Stimulated activated CD8-positive, alpha-beta memory T cell treated with anti-CD3 and anti-CD28 coated beads, Interleukin-4, amount 100 ng/mL, for 24 hours (primary cell): ENCODE measurements around the gene SYNE2.

Experiments
- DNase-seq: peaks from one replicate; pipeline ENCODE4 v3.0.0-alpha.2; 2020; ENCODE audit warnings: low read depth

The SYNE2 gene

DNA sequence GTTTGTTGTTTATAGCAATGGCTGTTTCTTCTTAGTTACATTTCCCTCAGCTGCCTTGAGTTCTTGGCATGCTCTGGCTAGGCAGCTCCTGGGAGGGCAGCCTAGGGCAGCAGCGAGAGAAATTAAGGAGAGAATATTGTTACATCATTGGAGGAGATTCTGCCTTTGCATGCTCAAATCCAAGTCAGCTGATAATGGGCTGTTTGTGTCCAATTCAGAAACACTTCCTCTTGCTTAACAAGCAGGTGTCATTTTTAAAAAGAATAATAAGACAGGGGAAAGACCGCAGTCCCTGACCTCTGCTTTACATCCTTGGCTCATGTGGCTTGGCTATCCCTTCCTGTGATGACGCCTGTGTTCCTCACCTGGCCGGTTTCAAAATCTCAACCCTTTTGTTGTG, 364.5 kb downstream of the SYNE2 start:
- DNase-seq = no peak

DNA sequence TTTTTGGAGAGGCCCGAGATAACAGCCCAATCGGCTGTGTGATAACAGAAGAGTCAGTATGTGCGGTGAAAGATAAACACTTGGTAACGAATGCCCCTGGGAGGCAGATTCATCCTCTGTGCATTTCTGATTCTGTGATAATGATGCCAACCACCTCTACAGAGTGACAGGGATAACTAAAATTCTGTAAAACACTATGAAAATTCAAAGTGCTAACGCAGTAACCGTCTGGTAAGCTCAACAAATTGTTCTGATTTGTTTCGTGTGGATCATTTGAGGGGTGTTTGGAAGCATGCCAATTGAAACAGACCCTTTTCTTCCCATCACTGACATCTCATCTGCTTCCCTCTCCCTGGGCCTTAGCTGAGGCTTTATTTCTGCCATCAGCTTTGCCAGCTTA, 365.0 kb downstream of the SYNE2 start:
- no peak for DNase-seq

GRCh38 chr14:64218344-64219240, 365.8 kb downstream of the SYNE2 start:
- no peak for DNase-seq

DNA sequence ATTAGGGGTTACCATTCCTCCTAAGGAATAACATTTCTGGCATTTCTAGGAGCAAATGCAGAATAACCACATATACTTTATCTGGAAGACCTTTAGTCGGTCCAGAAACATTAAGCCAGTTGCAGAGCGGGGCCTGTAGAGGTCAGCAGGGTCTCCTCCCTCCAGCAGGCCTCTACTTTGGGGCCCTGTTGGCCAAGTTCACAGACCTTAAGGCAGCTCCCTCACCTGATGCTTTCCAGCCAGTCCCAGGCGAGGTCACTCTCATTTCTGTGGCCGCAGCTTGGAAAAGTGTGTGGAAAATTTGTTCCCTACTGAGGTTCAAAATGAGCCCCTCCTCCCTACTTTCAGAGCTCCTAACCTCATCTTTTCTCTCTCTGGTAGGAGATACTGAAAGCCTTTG, 367.3 kb downstream of the SYNE2 start:
- DNase-seq = no peak

- no peak for DNase-seq
Observed at GRCh38 chr14:64220466-64220865, 367.7 kb downstream of the SYNE2 start.

- DNase-seq = no peak
Observed at GRCh38 chr14:64221391-64222003, 368.7 kb downstream of the SYNE2 start.

- DNase-seq = no peak
Observed at GRCh38 chr14:64225151-64225757, 372.4 kb downstream of the SYNE2 start.

- no peak for DNase-seq
Observed at GRCh38 chr14:64227856-64228255, 375.1 kb downstream of the SYNE2 start.

DNA sequence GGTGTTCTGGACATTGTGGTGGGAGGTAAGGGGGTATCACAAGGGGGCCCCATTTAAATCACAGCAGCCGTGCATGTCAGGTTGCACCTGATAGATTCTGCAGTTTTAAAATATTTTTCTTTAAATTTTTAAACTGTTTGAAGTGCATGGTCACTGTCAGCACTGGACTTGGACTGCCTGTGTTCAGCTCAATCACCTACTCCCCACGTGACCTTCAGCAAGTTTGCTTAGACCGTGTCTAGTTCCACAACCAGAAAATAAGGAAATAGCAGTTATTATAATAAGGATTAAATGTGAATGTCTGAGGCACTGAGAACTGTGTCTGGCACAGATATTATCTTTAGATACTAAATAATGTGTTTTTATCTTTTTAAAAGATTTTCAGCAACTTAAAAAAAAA, 376.7 kb downstream of the SYNE2 start:
- no peak for DNase-seq

DNA sequence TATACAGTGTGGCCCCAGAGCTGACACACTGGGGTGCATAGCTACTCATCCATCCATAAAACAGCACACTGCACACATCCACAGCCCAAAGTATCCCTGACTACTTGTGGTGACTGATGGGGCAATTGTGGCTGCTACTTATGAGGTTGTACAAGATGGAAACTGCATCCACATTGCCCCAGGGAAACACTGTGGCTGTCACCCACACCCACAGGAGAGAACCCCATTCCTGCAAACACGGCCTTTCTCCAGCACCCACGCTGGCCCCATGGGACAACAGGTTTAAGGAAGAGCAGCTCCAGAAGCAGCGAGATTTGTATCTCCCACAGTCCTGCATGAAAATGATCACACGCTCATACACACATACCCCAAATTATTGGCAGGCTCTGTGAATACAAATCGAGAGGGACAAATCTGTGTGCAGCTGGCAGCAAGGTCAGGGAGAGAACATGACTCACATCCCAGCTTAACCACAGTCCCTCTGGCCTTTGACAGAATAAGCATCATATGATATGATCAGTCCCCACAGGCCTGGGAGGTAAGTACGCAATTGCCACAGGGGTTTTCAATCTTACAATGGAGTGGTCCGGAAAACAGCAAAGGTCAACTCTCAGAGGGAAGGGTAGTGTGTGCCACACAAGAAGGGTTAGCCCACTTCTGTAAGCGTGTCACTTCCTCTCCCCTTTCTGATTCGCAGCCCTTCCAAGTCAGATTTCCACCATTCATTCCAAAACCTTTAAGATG, 379.5 kb downstream of the SYNE2 start:
- DNase-seq = no peak

GRCh38 chr14:64232944-64233343, 380.1 kb downstream of the SYNE2 start:
- no peak for DNase-seq

GRCh38 chr14:64233531-64234190, 380.9 kb downstream of the SYNE2 start:
- DNase-seq = no peak

- no peak for DNase-seq
Observed at GRCh38 chr14:64234877-64235651, 382.3 kb downstream of the SYNE2 start.

- DNase-seq = no peak
Observed at GRCh38 chr14:64235652-64236640, 383.1 kb downstream of the SYNE2 start.

GRCh38 chr14:64238049-64238448, 385.2 kb downstream of the SYNE2 start:
- no peak for DNase-seq

DNA sequence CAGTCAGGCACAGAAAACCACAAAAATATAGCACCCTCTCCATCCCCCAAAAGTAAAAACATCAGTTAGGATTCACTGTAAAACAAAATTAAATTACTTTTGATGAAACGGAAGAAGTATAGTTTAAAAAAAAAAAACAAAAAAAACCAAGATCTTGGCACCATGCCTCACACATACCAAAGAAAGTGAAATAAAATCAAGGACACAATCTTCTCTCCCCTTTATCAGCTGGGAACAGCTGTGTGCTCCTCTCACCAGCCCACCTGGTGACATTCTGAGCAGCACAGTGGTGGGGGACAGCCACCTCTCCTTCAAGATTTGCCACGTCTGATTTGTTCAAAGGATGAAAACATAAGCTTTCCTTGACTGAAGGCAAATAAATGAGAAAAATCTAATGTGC, 385.8 kb downstream of the SYNE2 start:
- DNase-seq = no peak

DNA sequence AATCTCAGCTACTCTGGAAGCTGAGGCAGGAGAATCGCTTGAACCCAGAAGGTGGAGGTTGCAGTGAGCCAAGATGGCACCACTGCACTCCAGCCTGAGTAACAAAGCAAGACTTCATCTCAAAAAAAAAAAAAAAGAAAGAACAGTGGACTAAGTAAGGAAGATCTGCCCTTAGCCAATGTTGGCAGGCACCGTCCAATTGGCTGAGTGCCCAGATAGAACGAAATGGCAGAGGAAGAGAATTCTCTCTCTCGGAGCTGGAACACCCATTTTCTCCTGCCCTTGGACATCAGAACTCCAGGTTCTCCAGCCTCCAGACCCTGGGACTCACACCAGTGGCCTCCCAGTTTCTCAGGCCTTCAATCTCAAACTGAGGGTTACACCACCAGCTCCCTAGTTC, 391.5 kb downstream of the SYNE2 start:
- DNase-seq = no peak

DNA sequence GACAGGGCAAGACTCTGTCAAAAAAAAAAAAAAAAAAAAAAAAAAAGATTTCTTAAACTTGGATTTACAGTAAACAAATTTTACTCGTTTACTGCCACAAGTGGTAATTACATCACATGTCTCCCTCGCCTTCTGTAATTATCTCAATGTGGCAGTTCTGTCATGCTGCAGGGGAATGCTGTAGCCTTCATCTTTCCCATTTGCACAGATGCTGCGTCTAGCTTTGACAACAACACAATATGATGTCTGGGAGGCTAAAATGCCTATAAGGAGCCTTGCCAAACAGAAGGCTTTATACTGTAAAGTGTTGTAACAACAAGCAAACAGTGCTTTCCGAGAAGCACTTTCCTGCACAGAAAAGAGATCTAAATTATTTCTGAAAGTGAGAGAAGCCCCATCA, 392.7 kb downstream of the SYNE2 start:
- DNase-seq = no peak

DNA sequence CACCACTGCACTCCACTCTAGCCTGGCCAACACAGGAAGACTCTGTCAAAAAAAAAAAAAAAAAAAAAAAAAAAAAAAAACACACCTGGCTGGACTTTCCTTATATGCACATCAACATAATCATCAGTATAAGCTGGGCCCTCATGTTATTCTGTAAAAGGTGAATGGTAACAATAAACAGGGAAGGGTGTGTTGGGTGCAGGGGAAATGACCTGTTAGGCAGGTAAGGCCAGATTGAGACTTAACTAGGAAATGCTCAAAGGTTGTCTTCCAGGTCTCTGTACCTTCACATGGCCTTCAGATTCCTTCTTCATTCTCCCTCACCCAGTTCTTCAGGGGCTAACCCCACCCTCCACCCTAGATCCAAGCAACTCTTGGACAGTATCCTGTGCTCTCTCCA, 393.9 kb downstream of the SYNE2 start:
- DNase-seq = no peak

- no peak for DNase-seq
Observed at GRCh38 chr14:64247195-64247594, 394.4 kb downstream of the SYNE2 start.
